Natural killer cell (primary cell): ENCODE measurements around the gene PDZRN3. TPM values are rescaled to one million over a fixed set of nuclear protein-coding genes. Genes with fewer than 3 reads are reported as not detected.

Source experiments
- ATAC-seq, 3 donors: fragments of 150-1000 bp in 2 of 3; fragments of 200-7000 bp in 1 of 3; cut with Tn5 transposase; 1 replicate in 1 of 3; 2 replicates in 2 of 3; pipeline ENCODE4 v1.10.0; 2021; ENCODE audit warnings: mild to moderate bottlenecking in 2 of 3, moderate library complexity in 2 of 3
- DNase-seq, 2 donors: peaks; one replicate each; pipeline versions ENCODE4 v3.0.0 to v3.0.0-alpha.2; 2013 to 2021; ENCODE audit warnings: mixed read lengths in 1 of 2
- H3K27ac ChIP-seq: one replicate; pipeline ENCODE4 v1.5.1; 2013; ENCODE audit warnings: mild to moderate bottlenecking, low read length
- H3K27me3 ChIP-seq: one replicate; pipeline ENCODE4 v1.6.1; 2013; ENCODE audit warnings: low read length; ENCODE audit not compliant: control insufficient read depth, insufficient read depth
- H3K36me3 ChIP-seq: one replicate; pipeline ENCODE4 v1.6.1; 2013; ENCODE audit warnings: low read length; ENCODE audit not compliant: control insufficient read depth, insufficient read depth
- H3K4me1 ChIP-seq: one replicate; pipeline ENCODE4 v1.6.1; 2013; ENCODE audit warnings: low read length; ENCODE audit not compliant: control insufficient read depth, insufficient read depth
- H3K4me3 ChIP-seq: one replicate; pipeline ENCODE4 v1.5.1; 2013; ENCODE audit warnings: low read length
- H3K9me3 ChIP-seq: one replicate; pipeline ENCODE4 v1.6.1; 2013; ENCODE audit warnings: low read length; ENCODE audit not compliant: control insufficient read depth, insufficient read depth
- H3K27ac Mint-ChIP-seq, 2 donors: one replicate each; pipeline ENCODE4 v1.8.0; 2022; ENCODE audit warnings: mild to moderate bottlenecking in 2 of 2, mixed read lengths in 2 of 2, moderate library complexity in 1 of 2
- H3K27me3 Mint-ChIP-seq, 2 donors: one replicate each; pipeline ENCODE4 v1.8.0; 2022; ENCODE audit warnings: low read depth in 2 of 2, mixed read lengths in 2 of 2
- H3K36me3 Mint-ChIP-seq: one replicate; pipeline ENCODE4 v1.8.0; 2022; ENCODE audit warnings: mixed read lengths
- H3K4me1 Mint-ChIP-seq, 2 donors: one replicate each; pipeline ENCODE4 v1.8.0; 2022; ENCODE audit warnings: mixed read lengths in 2 of 2
- H3K4me3 Mint-ChIP-seq: one replicate; pipeline ENCODE4 v1.8.0; 2022; ENCODE audit warnings: mild to moderate bottlenecking, moderate library complexity, mixed read lengths
- H3K9me3 Mint-ChIP-seq, 2 donors: one replicate each; pipeline ENCODE4 v1.8.0; 2022; ENCODE audit warnings: mixed read lengths in 2 of 2
- WGBS: methylation state at CpG from one replicate; pipeline ENCODE4 v1.1.7; 2013; ENCODE audit warnings: missing lambda C conversion rate; ENCODE audit not compliant: insufficient coverage; 5-methylcytosine and 5-hydroxymethylcytosine counted together
- intact Hi-C: fragments of 100-400 bp; cut with micrococcal nuclease; formaldehyde crosslinking; loops from one replicate; pipeline ENCODE4 v1.14.2; 2022
- total RNA-seq, 4 donors: library from RNA; stranded (reverse); fragments of 120-200 nt in 1 of 4; gene quantifications; one replicate each; pipeline versions ENCODE4 v1.2.3 to v1.2.4, GENCODE V29; 2013 to 2022
- TF ChIP-seq, protein P1 (sequence below): fragments of 200-600 bp; IDR thresholded peaks from one replicate; pipeline ENCODE4 v1.8.0; 2022; ENCODE audit warnings: antibody characterized with exemption

Gene PDZRN3
- total RNA-seq, 3 donors from 2014 or later (not counting 1 experiment from before 2014, with no cell fraction given) = not detected

- Histone ChIP-seq H3K4me1 (no peaks in the 10 kb centered on the region), H3K9me3 (no peaks in the 10 kb centered on the region), H3K27ac (no peak overlapping the region), H3K27me3 (no peaks in the 10 kb centered on the region), H3K36me3 (no peaks in the 10 kb centered on the region), H3K4me3 (no peak overlapping the region)
- DNase-seq (no peak), ATAC-seq (no peak)
- 75% methylated on average over 8 of the region's 8 CpGs for WGBS
- Mint-ChIP-seq H3K27me3 (peaks cover 0 to 3% of the 10 kb centered on the region in 2 donors), H3K9me3 (peaks cover 8 to 12% of the 10 kb centered on the region in 2 donors), H3K27ac (no peak overlapping the region), H3K36me3 (no peaks in the 10 kb centered on the region), H3K4me1 (no peaks in the 10 kb centered on the region), H3K4me3 (no peak overlapping the region)
- intact Hi-C loops = no loop called here
- TF ChIP-seq, protein P1, sequence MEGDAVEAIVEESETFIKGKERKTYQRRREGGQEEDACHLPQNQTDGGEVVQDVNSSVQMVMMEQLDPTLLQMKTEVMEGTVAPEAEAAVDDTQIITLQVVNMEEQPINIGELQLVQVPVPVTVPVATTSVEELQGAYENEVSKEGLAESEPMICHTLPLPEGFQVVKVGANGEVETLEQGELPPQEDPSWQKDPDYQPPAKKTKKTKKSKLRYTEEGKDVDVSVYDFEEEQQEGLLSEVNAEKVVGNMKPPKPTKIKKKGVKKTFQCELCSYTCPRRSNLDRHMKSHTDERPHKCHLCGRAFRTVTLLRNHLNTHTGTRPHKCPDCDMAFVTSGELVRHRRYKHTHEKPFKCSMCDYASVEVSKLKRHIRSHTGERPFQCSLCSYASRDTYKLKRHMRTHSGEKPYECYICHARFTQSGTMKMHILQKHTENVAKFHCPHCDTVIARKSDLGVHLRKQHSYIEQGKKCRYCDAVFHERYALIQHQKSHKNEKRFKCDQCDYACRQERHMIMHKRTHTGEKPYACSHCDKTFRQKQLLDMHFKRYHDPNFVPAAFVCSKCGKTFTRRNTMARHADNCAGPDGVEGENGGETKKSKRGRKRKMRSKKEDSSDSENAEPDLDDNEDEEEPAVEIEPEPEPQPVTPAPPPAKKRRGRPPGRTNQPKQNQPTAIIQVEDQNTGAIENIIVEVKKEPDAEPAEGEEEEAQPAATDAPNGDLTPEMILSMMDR = no peak
Observed at GRCh38 chr3:73352841-73353645, 271.7 kb downstream of the PDZRN3 start.

DNA sequence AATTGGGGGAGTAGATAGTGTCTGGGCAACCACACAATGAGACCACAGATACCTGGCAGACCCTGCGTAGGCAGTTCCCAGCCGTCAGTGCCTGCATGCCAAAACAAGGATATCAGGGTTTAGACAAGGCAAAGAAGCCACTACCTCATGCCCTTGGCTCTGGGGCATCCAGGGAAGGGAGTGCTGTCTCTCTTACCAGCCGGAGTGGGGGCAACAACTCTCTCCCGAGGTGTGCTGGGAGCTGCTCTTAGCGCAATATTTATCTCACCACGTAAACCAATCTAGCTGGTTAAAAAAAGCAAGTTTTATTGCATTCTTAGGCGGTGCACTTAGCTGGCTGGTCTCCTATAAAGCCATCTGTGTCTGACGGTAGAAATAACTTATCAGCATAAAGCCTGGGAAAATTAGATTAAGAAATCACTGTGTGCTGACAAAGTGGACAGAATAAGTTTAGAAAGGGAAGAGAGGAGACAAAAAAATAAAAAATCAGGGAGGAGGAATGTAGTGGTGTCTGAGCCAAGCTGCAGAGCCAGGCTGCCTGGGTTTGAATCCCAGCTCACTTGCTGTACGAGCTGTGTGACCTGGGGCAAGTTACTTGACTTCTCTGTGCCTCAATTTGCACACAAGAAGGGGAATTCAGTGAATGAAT, 273.2 kb downstream of the PDZRN3 start:
- Mint-ChIP-seq H3K4me1 (no peaks in the 10 kb centered on the region), H3K27me3 (peaks cover 0 to 3% of the 10 kb centered on the region in 2 donors), H3K36me3 (no peaks in the 10 kb centered on the region), H3K9me3 (peaks cover 4 to 10% of the 10 kb centered on the region in 2 donors), H3K27ac (no peak overlapping the region), H3K4me3 (no peak overlapping the region)
- intact Hi-C loops = no loop called here
- WGBS = 79% methylated on average over 9 of the region's 9 CpGs
- H3K4me1 ChIP-seq = no peaks in the 10 kb centered on the region
- no peak overlapping the region for H3K4me3 ChIP-seq
- H3K27me3 ChIP-seq = no peaks in the 10 kb centered on the region
- ATAC-seq (no peak), DNase-seq (no peak)
- H3K9me3 ChIP-seq = no peaks in the 10 kb centered on the region
- TF ChIP-seq, protein P1 = no peak
- no peak overlapping the region for H3K27ac ChIP-seq
- no peaks in the 10 kb centered on the region for H3K36me3 ChIP-seq

DNA sequence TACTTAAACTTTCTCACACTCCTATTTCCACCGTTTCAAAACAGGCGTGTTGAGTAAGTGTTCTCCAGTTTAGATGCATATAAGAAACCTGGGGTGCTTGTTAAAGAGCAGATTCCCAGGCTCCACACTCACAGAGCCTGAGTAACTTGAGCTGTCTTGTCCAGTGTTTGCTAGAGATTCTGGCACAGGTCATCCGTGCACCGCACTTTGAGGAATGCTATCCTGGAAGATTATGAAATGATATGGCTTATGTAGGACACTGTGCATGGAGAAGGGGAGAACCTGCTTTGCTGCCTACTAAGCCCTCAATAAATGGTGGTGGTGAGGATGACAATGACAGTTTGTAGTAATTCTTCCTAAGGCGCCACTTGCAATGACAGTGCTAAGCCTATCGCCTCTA, 273.7 kb downstream of the PDZRN3 start:
- Histone ChIP-seq H3K4me3 (no peak overlapping the region), H3K36me3 (no peaks in the 10 kb centered on the region), H3K4me1 (no peaks in the 10 kb centered on the region), H3K9me3 (no peaks in the 10 kb centered on the region), H3K27me3 (no peaks in the 10 kb centered on the region), H3K27ac (no peak overlapping the region)
- Mint-ChIP-seq H3K27ac (no peak overlapping the region), H3K9me3 (peaks cover 2 to 7% of the 10 kb centered on the region in 2 donors), H3K4me3 (no peak overlapping the region), H3K36me3 (no peaks in the 10 kb centered on the region), H3K27me3 (peaks cover 0 to 3% of the 10 kb centered on the region in 2 donors), H3K4me1 (no peaks in the 10 kb centered on the region)
- no peak for DNase-seq
- TF ChIP-seq, protein P1 = no peak
- 92% methylated on average over 6 of the region's 6 CpGs for WGBS
- ATAC-seq = no peak
- intact Hi-C loops = no loop called here
